Subcutaneous adipose tissue (tissue), 4 donors: ENCODE results near the gene TRAF3IP3. TPM values are rescaled to one million over a fixed set of nuclear protein-coding genes. Genes with fewer than 3 reads are reported as not detected.

Experiments used
- CTCF ChIP-seq: fragments of 450-650 bp; IDR thresholded peaks from one replicate; pipeline ENCODE4 v1.5.1; 2016; ENCODE audit warnings: low read depth, mild to moderate bottlenecking, control low read depth, antibody characterized with exemption, moderate library complexity
- total RNA-seq, 4 donors: library from RNA; depleted of rRNA; stranded (reverse); fragments of >200 nt; gene quantifications; one replicate each; pipeline ENCODE4 v1.1.0, GENCODE V29; 2016

The TRAF3IP3 gene
- total RNA-seq, 4 donors from 2014 or later: 0.94 to 10.7 (median 3.1) TPM

- TF ChIP-seq CTCF: no peak
Observed at GRCh38 chr1:209727286-209727685, 28.6 kb upstream of the TRAF3IP3 start.

DNA sequence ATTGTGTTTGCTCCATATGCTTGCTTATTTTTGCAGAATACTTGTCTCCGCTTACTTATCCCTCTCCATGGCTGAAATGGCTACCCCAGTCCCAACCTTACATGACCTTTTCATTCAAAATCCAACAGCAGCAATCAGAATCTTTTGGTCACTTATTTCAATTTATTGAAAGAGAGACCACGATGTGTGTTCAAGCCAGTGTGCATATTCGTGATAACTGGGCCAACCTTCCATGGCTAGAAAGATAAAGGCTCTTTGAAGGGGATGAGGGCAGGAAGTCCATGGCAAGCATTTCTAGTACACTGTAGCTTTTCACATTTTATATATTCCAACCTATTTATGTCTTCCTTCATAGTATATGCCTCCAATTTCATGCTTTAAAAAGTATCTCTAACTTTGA, 28.1 kb upstream of the TRAF3IP3 start:
- no peak for TF ChIP-seq CTCF

DNA sequence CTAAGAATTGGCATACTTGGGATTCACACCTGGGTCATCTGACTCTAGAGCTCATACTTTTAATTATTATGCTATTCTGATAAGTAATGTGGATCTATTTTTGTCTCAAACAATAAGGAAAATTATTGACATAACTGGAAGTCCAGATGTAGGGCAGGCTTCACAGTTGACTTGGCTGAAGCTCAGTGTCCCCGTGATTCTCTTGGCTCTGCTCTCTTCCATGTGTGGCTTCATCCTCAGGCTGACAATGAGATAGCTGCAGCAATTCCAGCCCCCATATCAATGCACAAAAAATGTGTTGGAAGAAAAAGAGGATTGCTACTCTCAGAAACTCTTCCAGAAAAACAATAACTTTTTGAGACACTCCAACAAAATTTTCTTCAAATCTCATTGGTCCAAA, 27.4 kb upstream of the TRAF3IP3 start:
- no peak for TF ChIP-seq CTCF

GRCh38 chr1:209729436-209729835, 26.4 kb upstream of the TRAF3IP3 start:
- no peak for TF ChIP-seq CTCF

DNA sequence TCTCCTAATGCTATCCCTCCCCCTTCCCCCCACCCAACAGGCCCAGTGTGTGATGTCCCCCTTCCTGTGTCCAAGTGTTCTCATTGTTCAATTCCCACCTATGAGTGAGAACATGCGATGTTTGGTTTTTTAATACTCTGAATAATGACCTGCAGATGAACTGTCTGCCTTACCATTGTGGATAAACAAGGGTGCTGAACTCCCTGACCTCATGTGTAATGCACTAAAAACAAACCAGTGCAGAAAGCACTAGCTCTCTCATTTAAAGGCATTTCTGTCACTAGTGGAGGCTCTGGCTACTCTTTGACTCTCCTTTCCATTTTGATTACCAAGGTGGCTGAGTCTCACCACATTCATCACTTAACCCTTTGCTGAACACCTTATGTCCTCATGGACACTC, 23.1 kb upstream of the TRAF3IP3 start:
- no peak for TF ChIP-seq CTCF

DNA sequence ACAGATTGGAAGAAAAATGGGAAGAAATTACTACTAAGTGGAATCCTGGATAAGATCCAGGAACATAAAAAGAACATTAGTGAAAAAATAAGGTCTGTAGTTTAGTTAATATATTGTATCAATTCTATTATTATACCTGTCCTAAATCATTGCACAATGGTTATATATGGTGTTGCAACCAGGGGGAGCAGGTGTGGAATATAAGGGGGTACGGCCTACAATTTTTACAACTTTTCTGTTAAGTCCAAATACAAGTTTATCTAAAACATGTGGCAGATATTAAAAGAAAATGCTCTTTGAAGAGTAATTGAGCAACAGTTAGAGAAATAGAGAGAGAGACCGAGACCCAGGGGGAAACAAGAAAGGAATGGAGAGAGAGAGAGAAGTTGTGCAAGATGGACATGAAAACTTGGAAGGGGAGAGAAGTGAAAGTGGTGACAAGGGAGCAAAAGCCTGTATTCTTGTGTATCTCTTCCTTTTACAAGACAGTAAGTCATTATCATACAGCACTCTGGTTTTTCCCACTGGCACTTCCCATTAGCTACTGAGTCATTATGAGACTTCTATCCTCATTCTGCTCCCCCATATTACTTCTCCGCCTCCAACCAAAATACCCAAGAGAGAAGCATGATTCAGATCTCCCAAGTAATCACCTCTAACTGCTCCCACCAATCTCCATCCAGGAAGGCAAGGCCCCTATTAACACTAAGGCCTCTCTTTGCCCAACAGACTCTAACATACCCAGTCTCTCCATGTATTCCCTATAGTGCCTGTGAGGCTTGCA, 22.3 kb upstream of the TRAF3IP3 start:
- no peak for TF ChIP-seq CTCF

DNA sequence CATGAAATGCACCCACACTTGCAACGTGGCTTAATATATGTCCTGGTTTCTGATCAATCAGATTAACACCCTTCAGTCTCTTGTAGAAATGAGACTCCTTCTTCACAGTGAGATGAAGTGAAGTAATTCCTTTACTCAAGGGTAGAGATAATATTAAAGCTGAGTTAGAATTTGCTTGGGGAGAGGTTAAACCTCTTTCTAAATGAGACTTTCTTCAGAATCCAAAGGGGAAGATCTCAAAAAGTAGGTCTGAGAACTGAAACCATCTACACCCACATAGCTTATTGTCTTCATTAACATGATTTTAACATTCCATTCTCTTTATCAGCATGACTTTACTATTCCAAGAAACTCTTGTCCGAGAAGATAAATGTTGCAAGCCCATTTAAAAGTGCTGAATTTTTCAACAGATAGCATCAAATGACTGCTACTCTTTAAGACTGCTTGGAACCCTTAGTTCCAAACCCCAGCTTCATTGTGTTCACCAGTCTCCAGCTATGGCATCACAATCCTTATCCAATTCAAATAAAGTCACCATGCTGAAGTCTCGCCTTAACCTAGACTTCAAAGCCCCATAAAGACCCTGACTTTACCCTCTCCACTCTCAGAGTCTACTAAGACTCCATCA, 19.2 kb upstream of the TRAF3IP3 start:
- no peak for TF ChIP-seq CTCF
